HUES64 (cell line): ENCODE data around the gene GALNT10.

Source experiments
- H3K27ac ChIP-seq: 2 replicates; pipeline ENCODE4 v1.7.0; 2013; ENCODE audit warnings: low read depth, low read length, inconsistent platforms
- H3K27me3 ChIP-seq: 2 replicates; pipeline ENCODE4 v1.6.1; 2013; ENCODE audit warnings: mild to moderate bottlenecking, low read length; ENCODE audit not compliant: insufficient read depth
- H3K36me3 ChIP-seq: 2 replicates; pipeline ENCODE4 v1.6.1; 2013; ENCODE audit warnings: mild to moderate bottlenecking, low read length; ENCODE audit not compliant: insufficient read depth
- H3K4me1 ChIP-seq: 2 replicates; pipeline ENCODE4 v1.6.1; 2013; ENCODE audit warnings: mild to moderate bottlenecking, low read length, moderate library complexity; ENCODE audit not compliant: insufficient read depth
- H3K4me3 ChIP-seq: 2 replicates; pipeline ENCODE4 v1.5.1; 2013; ENCODE audit warnings: mild to moderate bottlenecking, low read length, moderate library complexity
- H3K9ac ChIP-seq: 2 replicates; pipeline ENCODE4 v1.6.1; 2013; ENCODE audit warnings: mild to moderate bottlenecking, low read depth, low read length
- H3K9me3 ChIP-seq: 2 replicates; pipeline ENCODE4 v1.6.1; 2013; ENCODE audit warnings: low read depth, low read length; ENCODE audit not compliant: insufficient read depth
- WGBS: fragments of 150-250, 120-280 bp; methylation state at CpG from one replicate; pipeline ENCODE4 v1.1.7; 2013; ENCODE audit warnings: missing lambda C conversion rate; 5-methylcytosine and 5-hydroxymethylcytosine counted together

Gene GALNT10

GRCh38 chr5:154205441-154206117, 15.0 kb downstream of the GALNT10 start:
- peaks cover 17% of the 10 kb centered on the region for H3K4me1 ChIP-seq
- H3K4me3 ChIP-seq, result no peak overlapping the region
- H3K36me3 ChIP-seq, result no peaks in the 10 kb centered on the region
- 91% methylated on average over 6 of the region's 6 CpGs for WGBS
- H3K27ac ChIP-seq, result no peak overlapping the region
- no peak overlapping the region for H3K9ac ChIP-seq
- no peaks in the 10 kb centered on the region for H3K9me3 ChIP-seq
- H3K27me3 ChIP-seq, result no peaks in the 10 kb centered on the region

- Histone ChIP-seq H3K9ac (no peak overlapping the region), H3K4me1 (peaks cover 17% of the 10 kb centered on the region), H3K4me3 (no peak overlapping the region), H3K27ac (no peak overlapping the region), H3K36me3 (no peaks in the 10 kb centered on the region), H3K9me3 (no peaks in the 10 kb centered on the region), H3K27me3 (no peaks in the 10 kb centered on the region)
- 92% methylated on average over 6 of the region's 6 CpGs for WGBS
These were observed 15.8 kb downstream of the GALNT10 start for GRCh38 chr5:154206311-154206710.

GRCh38 chr5:154207204-154207603, 16.7 kb downstream of the GALNT10 start:
- no peak overlapping the region for H3K4me3 ChIP-seq

GRCh38 chr5:154209591-154210081, 19.1 kb downstream of the GALNT10 start:
- Histone ChIP-seq H3K4me1 (peaks cover 9% of the 10 kb centered on the region), H3K27me3 (no peaks in the 10 kb centered on the region), H3K9ac (no peak overlapping the region), H3K9me3 (no peaks in the 10 kb centered on the region), H3K4me3 (no peak overlapping the region), H3K27ac (no peak overlapping the region), H3K36me3 (0 out of 2 replicates have a peak, but pooled peaks cover 3% of the 10 kb centered on the region)
- WGBS, result 67% methylated on average over 2 of the region's 2 CpGs

More at GRCh38 chr5:154207204-154207603, 16.7 kb downstream of the GALNT10 start:
- Histone ChIP-seq H3K9me3 (no peaks in the 10 kb centered on the region), H3K4me1 (peaks cover 17% of the 10 kb centered on the region), H3K27ac (no peak overlapping the region), H3K9ac (no peak overlapping the region), H3K27me3 (no peaks in the 10 kb centered on the region), H3K36me3 (0 out of 2 replicates have a peak, but pooled peaks cover 3% of the 10 kb centered on the region)
- 69% methylated on average over 4 of the region's 4 CpGs for WGBS

GRCh38 chr5:154210163-154210562, 19.6 kb downstream of the GALNT10 start:
- peaks cover 9% of the 10 kb centered on the region for H3K4me1 ChIP-seq
- no peak overlapping the region for H3K4me3 ChIP-seq
- 61% methylated on average over 2 of the region's 2 CpGs for whole genome bisulfite sequencing
- H3K9ac ChIP-seq, result no peak overlapping the region
- no peaks in the 10 kb centered on the region for H3K27me3 ChIP-seq
- no peaks in the 10 kb centered on the region for H3K9me3 ChIP-seq
- 0 out of 2 replicates have a peak, but pooled peaks cover 3% of the 10 kb centered on the region for H3K36me3 ChIP-seq
- no peak overlapping the region for H3K27ac ChIP-seq

GRCh38 chr5:154211641-154212390, 21.3 kb downstream of the GALNT10 start:
- H3K9me3 ChIP-seq, result no peaks in the 10 kb centered on the region
- H3K4me3 ChIP-seq, result no peak overlapping the region
- H3K27me3 ChIP-seq, result no peaks in the 10 kb centered on the region
- H3K4me1 ChIP-seq, result peaks cover 9% of the 10 kb centered on the region
- no peak overlapping the region for H3K9ac ChIP-seq
- H3K36me3 ChIP-seq, result 0 out of 2 replicates have a peak, but pooled peaks cover 3% of the 10 kb centered on the region
- H3K27ac ChIP-seq, result no peak overlapping the region
- 96% methylated on average over 7 of the region's 7 CpGs for WGBS

GRCh38 chr5:154213592-154213991, 23.1 kb downstream of the GALNT10 start:
- Histone ChIP-seq H3K9me3 (no peaks in the 10 kb centered on the region), H3K4me3 (no peak overlapping the region), H3K9ac (no peak overlapping the region), H3K27ac (no peak overlapping the region), H3K36me3 (0 out of 2 replicates have a peak, but pooled peaks cover 3% of the 10 kb centered on the region), H3K4me1 (peaks cover 11% of the 10 kb centered on the region), H3K27me3 (no peaks in the 10 kb centered on the region)
- WGBS, result 95% methylated on average over 4 of the region's 4 CpGs

GRCh38 chr5:154214371-154215106, 24.0 kb downstream of the GALNT10 start:
- no peak overlapping the region for H3K27ac ChIP-seq
- H3K4me1 ChIP-seq, result peaks cover 20% of the 10 kb centered on the region
- H3K4me3 ChIP-seq, result no peak overlapping the region
- 0 out of 2 replicates have a peak, but pooled peaks cover 3% of the 10 kb centered on the region for H3K36me3 ChIP-seq
- H3K27me3 ChIP-seq, result no peaks in the 10 kb centered on the region
- WGBS, result 78% methylated on average over 5 of the region's 5 CpGs
- H3K9ac ChIP-seq, result no peak overlapping the region
- H3K9me3 ChIP-seq, result no peaks in the 10 kb centered on the region

GRCh38 chr5:154215571-154216325, 25.2 kb downstream of the GALNT10 start:
- Histone ChIP-seq H3K27ac (no peak overlapping the region), H3K4me1 (peaks cover 23% of the 10 kb centered on the region), H3K9me3 (no peaks in the 10 kb centered on the region), H3K9ac (no peak overlapping the region), H3K27me3 (no peaks in the 10 kb centered on the region), H3K36me3 (0 out of 2 replicates have a peak, but pooled peaks cover 3% of the 10 kb centered on the region), H3K4me3 (no peak overlapping the region)
- 90% methylated on average over 1 of the region's 2 CpGs for WGBS

- H3K36me3 ChIP-seq, result no peaks in the 10 kb centered on the region
- H3K9me3 ChIP-seq, result no peaks in the 10 kb centered on the region
- WGBS, result 83% methylated on average over 4 of the region's 4 CpGs
- H3K27me3 ChIP-seq, result no peaks in the 10 kb centered on the region
- H3K27ac ChIP-seq, result no peak overlapping the region
- no peak overlapping the region for H3K9ac ChIP-seq
- H3K4me3 ChIP-seq, result no peak overlapping the region
- H3K4me1 ChIP-seq, result peaks cover 35% of the 10 kb centered on the region
These were observed 26.9 kb downstream of the GALNT10 start for GRCh38 chr5:154217462-154217861.
